Measurements from ENCODE around the gene TBC1D1. TPM values are rescaled to one million over a fixed set of nuclear protein-coding genes. Genes with fewer than 3 reads are reported as not detected.

TBC1D1 gene
- total RNA-seq, 3 donors from 2014 or later (not counting 1 experiment from before 2014, with no cell fraction given) = 59.2 to 78.6 (median 68.5) TPM

- DNase-seq (peak; percentile 63 to 90), ATAC-seq (peak; percentile 57 to 82 (median 78))
- Mint-ChIP-seq H3K36me3 (no peaks in the 10 kb centered on the region), H3K27me3 (ENCODE audit: low read depth in 2 of 2) (no peaks in the 10 kb centered on the region), H3K4me1 (peaks cover 65 to 68% of the 10 kb centered on the region in 2 donors), H3K9me3 (no peaks in the 10 kb centered on the region), H3K4me3 (peak overlapping the region; percentile 76), H3K27ac (peak overlapping the region; percentile 96 to 99)
- Histone ChIP-seq H3K4me3 (ENCODE audit: low read length) (no peak overlapping the region), H3K27ac (ENCODE audit: low read length) (peak overlapping the region; percentile 85), H3K9me3 (ENCODE audit: control insufficient read depth, insufficient read depth, low read length) (no peaks in the 10 kb centered on the region), H3K27me3 (ENCODE audit: control insufficient read depth, insufficient read depth, low read length) (no peaks in the 10 kb centered on the region), H3K36me3 (ENCODE audit: control insufficient read depth, insufficient read depth, low read length) (peaks cover 20% of the 10 kb centered on the region), H3K4me1 (ENCODE audit: control insufficient read depth, insufficient read depth, low read length) (peaks cover 55% of the 10 kb centered on the region)
- no peak for TF ChIP-seq CTCF (IDR thresholded peaks at IDR 0.05)
- 9% methylated on average over 8 of the region's 8 CpGs for WGBS (ENCODE audit: insufficient coverage)
- intact Hi-C loops (cut with micrococcal nuclease) = loop anchor here (1.0 to 5.0 kb wide), 4 partner anchors 45 to 599 kb away; no protein-coding TSS in a partner anchor
These were observed 241.3 kb downstream of the TBC1D1 start for GRCh38 chr4:38132107-38132673.

- Mint-ChIP-seq H3K4me1 (peaks cover 57 to 63% of the 10 kb centered on the region in 2 donors), H3K4me3 (no peak overlapping the region), H3K9me3 (no peaks in the 10 kb centered on the region), H3K36me3 (no peaks in the 10 kb centered on the region), H3K27me3 (ENCODE audit: low read depth in 2 of 2) (no peaks in the 10 kb centered on the region), H3K27ac (peak overlapping the region; percentile 96 to 99)
- H3K36me3 ChIP-seq (ENCODE audit: control insufficient read depth, insufficient read depth, low read length) = peaks cover 24% of the 10 kb centered on the region
- ATAC-seq (no peak), DNase-seq (no peak)
- H3K4me3 ChIP-seq (ENCODE audit: low read length) = no peak overlapping the region
- TF ChIP-seq CTCF (IDR thresholded peaks at IDR 0.05) = no peak
- H3K27me3 ChIP-seq (ENCODE audit: control insufficient read depth, insufficient read depth, low read length) = no peaks in the 10 kb centered on the region
- H3K4me1 ChIP-seq (ENCODE audit: control insufficient read depth, insufficient read depth, low read length) = peaks cover 50% of the 10 kb centered on the region
- intact Hi-C loops (cut with micrococcal nuclease) = loop anchor here (1.0 to 5.0 kb wide), 4 partner anchors 44 to 598 kb away; no protein-coding TSS in a partner anchor
- H3K9me3 ChIP-seq (ENCODE audit: control insufficient read depth, insufficient read depth, low read length) = no peaks in the 10 kb centered on the region
- no peak overlapping the region for H3K27ac ChIP-seq (ENCODE audit: low read length)
- 88% methylated on average over 13 of the region's 14 CpGs for WGBS (ENCODE audit: insufficient coverage)
These were observed 242.2 kb downstream of the TBC1D1 start for GRCh38 chr4:38132843-38133662.

GRCh38 chr4:38133711-38134480 is 243.0 kb downstream of the TBC1D1 start:
- Histone ChIP-seq H3K27ac (ENCODE audit: low read length) (no peak overlapping the region), H3K4me3 (ENCODE audit: low read length) (no peak overlapping the region), H3K36me3 (ENCODE audit: control insufficient read depth, insufficient read depth, low read length) (peaks cover 24% of the 10 kb centered on the region), H3K27me3 (ENCODE audit: control insufficient read depth, insufficient read depth, low read length) (no peaks in the 10 kb centered on the region), H3K9me3 (ENCODE audit: control insufficient read depth, insufficient read depth, low read length) (no peaks in the 10 kb centered on the region), H3K4me1 (ENCODE audit: control insufficient read depth, insufficient read depth, low read length) (peaks cover 41% of the 10 kb centered on the region)
- H3K9me3 Mint-ChIP-seq = no peaks in the 10 kb centered on the region
- peak overlapping the region in 1 of 2 donors; percentile 96 for H3K27ac Mint-ChIP-seq
- peaks cover 55 to 63% of the 10 kb centered on the region in 2 donors for H3K4me1 Mint-ChIP-seq
- H3K27me3 Mint-ChIP-seq (ENCODE audit: low read depth in 2 of 2) = no peaks in the 10 kb centered on the region
- no peak for ATAC-seq
- intact Hi-C loops (cut with micrococcal nuclease) = loop anchor here (2.0 to 5.0 kb wide), 3 partner anchors 72 to 597 kb away; no protein-coding TSS in a partner anchor
- 98% methylated on average over 7 of the region's 7 CpGs for WGBS (ENCODE audit: insufficient coverage)
- peaks cover 4% of the 10 kb centered on the region for H3K36me3 Mint-ChIP-seq
- no peak for DNase-seq
- TF ChIP-seq CTCF (IDR thresholded peaks at IDR 0.05) = no peak
- no peak overlapping the region for H3K4me3 Mint-ChIP-seq
